Osteoblast (primary cell): ENCODE results near the gene CHP2. TPM values are rescaled to one million over a fixed set of nuclear protein-coding genes. Genes with fewer than 3 reads are reported as not detected.
A peak's percentile ranks its signal among the peaks of the same experiment; 100 is the strongest.

Experiments
- DNase-seq: peaks from one replicate; pipeline ENCODE4 v3.0.0; 2011; ENCODE audit warnings: low spot score, mixed read lengths; ENCODE audit not compliant: insufficient read length; ENCODE audit errors: missing footprints
- H2AFZ ChIP-seq: 2 replicates; pipeline ENCODE4 v1.6.0; 2011; ENCODE audit warnings: mild to moderate bottlenecking, low read length
- H3K27ac ChIP-seq: 2 replicates; pipeline ENCODE4 v1.5.1; 2011; ENCODE audit warnings: mild to moderate bottlenecking, low read depth, low read length, moderate library complexity
- H3K27me3 ChIP-seq: 2 replicates; pipeline ENCODE4 v1.6.0; 2012; ENCODE audit warnings: mild to moderate bottlenecking, control low read depth, inconsistent platforms, low read length, moderate library complexity; ENCODE audit not compliant: insufficient read depth
- H3K36me3 ChIP-seq: 2 replicates; pipeline ENCODE4 v1.5.1; 2011; ENCODE audit warnings: mild to moderate bottlenecking, low read length, control low read depth, moderate library complexity; ENCODE audit not compliant: insufficient read depth
- H3K4me1 ChIP-seq: 2 replicates; pipeline ENCODE4 v1.5.1; 2011; ENCODE audit warnings: mild to moderate bottlenecking, low read length, control low read depth, moderate library complexity; ENCODE audit not compliant: insufficient read depth
- H3K4me2 ChIP-seq: 2 replicates; pipeline ENCODE4 v1.6.0; 2011; ENCODE audit warnings: mild to moderate bottlenecking, low read length; ENCODE audit not compliant: insufficient read depth
- H3K4me3 ChIP-seq: fragments of 200-600 bp; sonication (generic); 3 replicates; pipeline ENCODE4 v1.5.1; 2012; ENCODE audit warnings: mild to moderate bottlenecking, low read length, inconsistent platforms; ENCODE audit not compliant: insufficient read depth
- H3K79me2 ChIP-seq: 2 replicates; pipeline ENCODE4 v1.6.0; 2012; ENCODE audit warnings: mild to moderate bottlenecking, low read length, control low read depth, inconsistent platforms; ENCODE audit not compliant: insufficient read depth
- H3K9me3 ChIP-seq: 2 replicates; pipeline ENCODE4 v1.5.1; 2011; ENCODE audit warnings: low read depth, low read length, control low read depth
- H4K20me1 ChIP-seq: 2 replicates; pipeline ENCODE4 v1.6.0; 2012; ENCODE audit warnings: mild to moderate bottlenecking, low read length, control low read depth; ENCODE audit not compliant: insufficient read depth
- total RNA-seq: library from RNA; depleted of rRNA; stranded (reverse); fragments of >200 nt; gene quantifications from 2 replicates; pipeline ENCODE4 v1.2.3, GENCODE V29; 2012
- TF ChIP-seq, protein P1 (sequence below): IDR thresholded peaks from 2 replicates; pipeline ENCODE4 v1.5.1; 2011; ENCODE audit warnings: mild to moderate bottlenecking, low read depth, low read length, moderate library complexity; ENCODE audit errors: extremely low read depth

Gene CHP2
- total RNA-seq, 1 donor, result not detected

DNA sequence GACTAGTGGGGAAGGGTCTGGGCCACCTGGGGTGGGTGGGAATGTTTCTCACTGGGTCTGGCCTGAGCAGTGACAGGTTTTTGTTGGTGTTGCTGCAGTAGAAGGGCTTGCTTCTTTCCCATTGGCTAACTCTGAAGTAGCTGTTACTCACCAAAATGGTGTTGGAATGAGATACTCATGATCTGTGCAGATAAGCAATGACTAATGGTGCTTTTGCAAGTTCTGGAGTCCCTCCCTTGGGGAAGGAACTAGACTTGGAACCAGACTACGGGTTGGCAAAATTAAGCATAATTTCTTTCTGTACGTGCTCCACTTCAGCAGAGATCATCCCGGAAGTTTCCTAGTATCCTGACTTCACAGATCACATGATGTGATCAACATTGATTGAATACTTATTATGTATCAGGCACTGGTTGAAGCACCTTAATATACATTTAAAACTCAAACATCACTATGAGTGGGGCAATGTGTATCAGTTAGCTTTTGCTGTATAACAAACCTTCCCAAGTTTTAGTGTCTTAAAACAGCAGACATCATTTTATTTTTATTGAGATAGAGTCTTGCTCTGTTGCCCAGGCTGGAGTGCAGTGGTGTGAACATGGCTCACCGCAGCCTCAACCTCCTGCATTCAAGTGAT is 30.1 kb downstream of the CHP2 start:
- no peaks in the 10 kb centered on the region for H4K20me1 ChIP-seq
- H3K4me2 ChIP-seq, result no peak overlapping the region
- H3K4me3 ChIP-seq, result no peak overlapping the region
- no peaks in the 10 kb centered on the region for H3K4me1 ChIP-seq
- no peaks in the 10 kb centered on the region for H3K9me3 ChIP-seq
- TF ChIP-seq, protein P1, sequence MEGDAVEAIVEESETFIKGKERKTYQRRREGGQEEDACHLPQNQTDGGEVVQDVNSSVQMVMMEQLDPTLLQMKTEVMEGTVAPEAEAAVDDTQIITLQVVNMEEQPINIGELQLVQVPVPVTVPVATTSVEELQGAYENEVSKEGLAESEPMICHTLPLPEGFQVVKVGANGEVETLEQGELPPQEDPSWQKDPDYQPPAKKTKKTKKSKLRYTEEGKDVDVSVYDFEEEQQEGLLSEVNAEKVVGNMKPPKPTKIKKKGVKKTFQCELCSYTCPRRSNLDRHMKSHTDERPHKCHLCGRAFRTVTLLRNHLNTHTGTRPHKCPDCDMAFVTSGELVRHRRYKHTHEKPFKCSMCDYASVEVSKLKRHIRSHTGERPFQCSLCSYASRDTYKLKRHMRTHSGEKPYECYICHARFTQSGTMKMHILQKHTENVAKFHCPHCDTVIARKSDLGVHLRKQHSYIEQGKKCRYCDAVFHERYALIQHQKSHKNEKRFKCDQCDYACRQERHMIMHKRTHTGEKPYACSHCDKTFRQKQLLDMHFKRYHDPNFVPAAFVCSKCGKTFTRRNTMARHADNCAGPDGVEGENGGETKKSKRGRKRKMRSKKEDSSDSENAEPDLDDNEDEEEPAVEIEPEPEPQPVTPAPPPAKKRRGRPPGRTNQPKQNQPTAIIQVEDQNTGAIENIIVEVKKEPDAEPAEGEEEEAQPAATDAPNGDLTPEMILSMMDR, result no peak
- no peak overlapping the region for H2AFZ ChIP-seq
- peak; percentile 21 for DNase-seq
- H3K27ac ChIP-seq, result no peak overlapping the region
- no peaks in the 10 kb centered on the region for H3K36me3 ChIP-seq
- no peaks in the 10 kb centered on the region for H3K79me2 ChIP-seq
- H3K27me3 ChIP-seq, result no peaks in the 10 kb centered on the region

DNA sequence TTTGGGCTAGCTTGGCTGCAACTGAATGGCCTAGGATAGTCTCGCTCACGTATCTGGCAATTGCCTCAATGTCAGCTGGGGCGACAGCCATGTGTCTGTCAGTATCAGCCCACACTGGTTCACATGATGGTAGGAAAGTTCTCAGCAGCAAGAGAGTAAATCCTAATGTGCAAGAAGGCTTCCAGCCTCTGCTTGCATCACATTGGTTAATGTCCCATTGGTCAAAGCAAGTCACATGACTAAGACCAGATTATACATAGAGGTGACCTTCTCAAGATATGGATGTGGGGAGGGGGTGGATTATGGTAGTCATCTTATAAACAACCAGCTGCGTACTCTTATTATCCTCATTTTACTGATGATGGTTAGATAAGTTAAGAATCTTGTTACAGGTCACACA is 31.0 kb downstream of the CHP2 start:
- H3K4me1 ChIP-seq, result no peaks in the 10 kb centered on the region
- H3K9me3 ChIP-seq, result no peaks in the 10 kb centered on the region
- no peak overlapping the region for H2AFZ ChIP-seq
- H3K36me3 ChIP-seq, result no peaks in the 10 kb centered on the region
- H3K4me2 ChIP-seq, result no peak overlapping the region
- DNase-seq, result no peak
- H4K20me1 ChIP-seq, result no peaks in the 10 kb centered on the region
- H3K27ac ChIP-seq, result no peak overlapping the region
- TF ChIP-seq, protein P1, result no peak
- no peak overlapping the region for H3K4me3 ChIP-seq
- no peaks in the 10 kb centered on the region for H3K79me2 ChIP-seq
- no peaks in the 10 kb centered on the region for H3K27me3 ChIP-seq

DNA sequence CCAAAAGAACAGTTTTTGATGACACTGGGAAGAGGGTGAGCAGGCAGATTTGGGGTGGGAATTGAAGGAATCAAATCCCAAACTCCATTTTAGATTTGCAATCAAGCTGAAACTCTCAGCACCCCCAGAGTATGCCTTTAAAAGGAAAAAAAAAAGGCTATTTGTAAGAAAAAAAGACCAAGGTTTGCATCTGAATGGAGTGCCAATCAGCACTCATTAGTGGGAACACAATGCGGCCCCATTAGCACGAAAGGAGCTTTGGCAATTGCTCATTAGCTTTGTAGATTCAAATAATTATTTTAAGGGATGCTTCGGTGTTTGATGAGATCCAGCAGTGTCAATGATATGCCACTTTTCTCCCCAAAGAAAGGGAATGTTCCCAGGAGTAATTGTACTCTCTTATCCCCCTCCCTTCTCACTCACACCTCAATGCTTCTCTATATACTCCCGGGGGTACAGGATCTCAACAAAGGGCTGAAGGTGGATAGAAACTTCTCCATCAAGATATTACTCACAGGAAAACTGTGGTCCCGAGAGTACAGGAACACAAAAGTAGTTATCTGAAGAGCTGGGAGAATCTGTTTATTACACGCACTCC is 32.2 kb downstream of the CHP2 start:
- no peaks in the 10 kb centered on the region for H3K79me2 ChIP-seq
- no peak overlapping the region for H2AFZ ChIP-seq
- H3K27me3 ChIP-seq, result no peaks in the 10 kb centered on the region
- no peaks in the 10 kb centered on the region for H3K9me3 ChIP-seq
- DNase-seq, result no peak
- H3K4me1 ChIP-seq, result no peaks in the 10 kb centered on the region
- no peak overlapping the region for H3K27ac ChIP-seq
- no peak overlapping the region for H3K4me3 ChIP-seq
- no peaks in the 10 kb centered on the region for H4K20me1 ChIP-seq
- H3K36me3 ChIP-seq, result no peaks in the 10 kb centered on the region
- H3K4me2 ChIP-seq, result no peak overlapping the region
- TF ChIP-seq, protein P1, result no peak

DNA sequence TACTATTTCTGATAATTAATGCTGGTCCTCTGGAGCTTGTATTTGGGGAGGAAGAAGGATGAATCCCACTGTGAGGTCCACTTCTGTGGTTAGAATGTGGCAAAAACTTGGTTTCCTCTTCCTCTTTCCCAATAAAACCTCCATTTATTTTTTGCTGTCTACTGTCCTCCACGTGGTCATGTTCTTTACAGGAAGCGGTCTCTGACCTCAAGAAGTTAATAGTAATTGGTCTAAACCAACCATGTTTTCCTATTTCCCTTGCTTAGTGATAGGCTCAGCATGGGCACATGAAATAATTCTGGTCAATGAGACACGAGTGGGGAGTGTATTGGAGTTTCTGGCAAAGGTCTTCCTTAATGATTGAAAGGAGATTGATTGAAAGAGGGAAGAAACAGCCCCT is 33.9 kb downstream of the CHP2 start:
- H3K27ac ChIP-seq, result no peak overlapping the region
- no peaks in the 10 kb centered on the region for H3K36me3 ChIP-seq
- H3K79me2 ChIP-seq, result no peaks in the 10 kb centered on the region
- no peaks in the 10 kb centered on the region for H3K4me1 ChIP-seq
- no peak for DNase-seq
- no peak overlapping the region for H3K4me3 ChIP-seq
- no peaks in the 10 kb centered on the region for H4K20me1 ChIP-seq
- no peak overlapping the region for H2AFZ ChIP-seq
- H3K9me3 ChIP-seq, result no peaks in the 10 kb centered on the region
- TF ChIP-seq, protein P1, result no peak
- H3K4me2 ChIP-seq, result no peak overlapping the region
- no peaks in the 10 kb centered on the region for H3K27me3 ChIP-seq
